Measurements from ENCODE around the gene KPNA6.
A peak's percentile ranks its signal among the peaks of the same experiment; 100 is the strongest.

Gene KPNA6

DNA sequence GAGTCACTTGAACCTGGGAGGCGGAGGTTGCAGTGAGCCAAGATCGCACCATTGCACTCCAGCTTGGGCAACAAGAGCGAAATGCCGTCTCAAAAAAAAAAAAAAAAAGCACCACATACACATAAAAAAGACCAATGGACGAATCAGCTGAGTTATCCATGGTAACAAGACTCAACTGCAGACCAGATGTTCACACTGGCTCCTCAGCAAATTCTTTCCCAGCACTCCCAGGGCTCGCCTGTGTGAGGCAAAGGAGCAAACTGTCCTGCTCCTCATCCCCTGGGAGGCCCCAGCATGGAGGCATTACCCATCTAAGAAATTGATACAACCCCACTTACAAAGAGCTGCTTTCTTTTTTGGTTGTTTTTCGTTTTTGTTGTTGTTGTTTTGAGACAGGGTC is 111.2 kb downstream of the KPNA6 start:
- DNase-seq (ENCODE audit: low read depth) = no peak

- DNase-seq (ENCODE audit: low read depth) = no peak
Observed at GRCh38 chr1:32220746-32221580, 113.1 kb downstream of the KPNA6 start.

DNA sequence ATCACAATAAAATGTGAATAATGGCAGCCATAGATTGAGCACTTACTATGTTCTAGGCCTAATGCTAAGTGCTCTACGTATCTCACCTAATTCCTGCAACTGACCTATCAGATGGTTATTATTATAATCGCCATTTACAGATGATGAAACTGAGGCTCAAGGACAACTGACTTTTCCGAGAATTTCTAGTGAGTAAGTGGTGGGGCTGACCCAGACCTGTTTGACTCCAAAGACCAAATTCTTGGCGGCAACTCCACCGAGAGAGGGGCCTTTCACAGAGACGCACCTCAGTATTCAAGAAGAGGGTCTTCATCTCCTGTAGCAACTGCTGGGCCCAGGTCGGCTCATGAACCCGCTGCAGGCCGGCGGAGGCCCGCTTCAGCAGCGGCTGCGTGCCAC is 113.7 kb downstream of the KPNA6 start:
- DNase-seq (ENCODE audit: low read depth) = no peak

GRCh38 chr1:32221980-32222755 is 114.3 kb downstream of the KPNA6 start, which contains the start of the genes EIF3I and TMEM234:
Gene EIF3I (plus strand): TSS chr1:32222407. CDS start chr1:32222442, 35 bp downstream.
Gene TMEM234 (minus strand): TSS chr1:32222353. CDS start chr1:32222322, 31 bp downstream.
- DNase-seq (ENCODE audit: low read depth) = peak; percentile 87

GRCh38 chr1:32223683-32224082 is 115.8 kb downstream of the KPNA6 start:
- DNase-seq (ENCODE audit: low read depth) = no peak

GRCh38 chr1:32224285-32224684 is 116.4 kb downstream of the KPNA6 start:
- no peak for DNase-seq (ENCODE audit: low read depth)
